HUES6 (cell line): ENCODE data around the gene CDCP1.

Experiments
- H3K27ac ChIP-seq: 2 replicates; pipeline ENCODE4 v1.7.0; 2013; ENCODE audit warnings: low read depth, mild to moderate bottlenecking, low read length, inconsistent platforms
- H3K27me3 ChIP-seq: 2 replicates; pipeline ENCODE4 v1.6.1; 2013; ENCODE audit warnings: low read length; ENCODE audit not compliant: control insufficient read depth, insufficient read depth
- H3K36me3 ChIP-seq: 2 replicates; pipeline ENCODE4 v1.6.1; 2013; ENCODE audit warnings: low read length; ENCODE audit not compliant: control insufficient read depth, insufficient read depth
- H3K4me1 ChIP-seq: 2 replicates; pipeline ENCODE4 v1.6.1; 2013; ENCODE audit warnings: low read length; ENCODE audit not compliant: control insufficient read depth, insufficient read depth
- H3K4me3 ChIP-seq: 2 replicates; pipeline ENCODE4 v1.5.1; 2013; ENCODE audit warnings: low read depth, low read length
- H3K9ac ChIP-seq: one replicate; pipeline ENCODE4 v1.6.1; 2013; ENCODE audit warnings: mild to moderate bottlenecking, low read length
- H3K9me3 ChIP-seq: 2 replicates; pipeline ENCODE4 v1.6.1; 2013; ENCODE audit warnings: low read depth, low read length; ENCODE audit not compliant: control insufficient read depth, insufficient read depth

The CDCP1 gene

DNA sequence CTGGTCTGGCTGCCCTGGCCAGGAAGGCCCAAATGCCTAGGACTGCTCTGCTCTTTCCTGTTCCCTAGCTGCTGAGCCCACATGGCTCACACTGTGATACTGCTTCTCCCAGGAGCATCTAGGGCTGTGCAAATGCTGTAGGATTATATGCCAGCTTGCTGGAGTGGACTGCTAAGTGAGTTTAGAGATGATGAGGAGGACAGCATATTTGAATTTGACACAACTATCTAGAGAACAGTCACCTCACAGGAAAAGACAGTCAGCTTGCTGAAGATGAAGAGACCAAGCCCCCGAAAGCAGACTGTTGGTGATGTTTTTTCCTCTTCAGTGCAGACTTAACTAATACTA lies 80.8 kb downstream of the CDCP1 start:
- Histone ChIP-seq H3K9ac (no peak overlapping the region), H3K27me3 (no peaks in the 10 kb centered on the region; the same call in 1 of the 2 replicates), H3K27ac (no peak overlapping the region), H3K4me1 (peaks cover 7% of the 10 kb centered on the region; the same call in 1 of the 2 replicates), H3K36me3 (no peaks in the 10 kb centered on the region), H3K4me3 (no peak overlapping the region), H3K9me3 (no peaks in the 10 kb centered on the region)

DNA sequence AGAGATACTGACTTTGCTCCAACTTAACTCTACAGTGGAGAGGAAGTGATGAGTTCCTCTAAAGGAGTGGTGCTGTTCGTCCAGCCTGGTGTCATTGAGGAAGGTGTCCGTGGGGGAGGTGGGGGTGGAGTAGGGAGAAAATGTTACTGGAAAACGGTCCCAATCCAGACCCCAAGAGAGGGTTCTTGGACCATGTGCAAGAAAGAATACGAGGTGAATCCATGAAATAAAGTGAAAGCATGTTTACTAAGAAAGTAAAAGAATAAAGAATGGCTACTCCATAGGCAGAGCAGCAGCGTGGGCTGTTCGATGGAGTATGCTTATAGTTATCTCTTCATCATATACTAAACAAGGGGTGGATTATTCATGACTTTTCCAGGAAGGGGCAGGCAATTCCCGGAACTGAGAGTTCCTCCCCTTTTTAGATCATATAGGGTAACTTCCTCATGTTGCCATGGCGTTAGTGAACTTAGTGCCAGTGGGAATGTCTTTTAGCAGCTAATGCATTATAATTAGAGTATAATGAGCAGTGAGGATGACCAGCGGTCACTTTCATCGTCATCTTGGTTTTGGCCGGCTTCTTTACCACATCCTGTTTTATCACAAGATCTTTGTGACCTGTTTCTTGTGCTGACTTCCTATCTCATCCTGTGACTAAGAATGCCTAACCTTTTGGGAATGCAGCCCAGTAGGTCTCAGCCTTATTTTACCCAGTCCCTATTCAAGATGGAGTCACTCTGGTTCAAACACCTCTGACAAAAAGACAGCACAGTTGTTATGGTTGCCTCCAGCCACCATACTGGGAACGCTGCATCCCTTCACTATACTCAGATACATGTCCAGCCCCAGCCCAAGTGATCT lies 81.4 kb downstream of the CDCP1 start:
- Histone ChIP-seq H3K27ac (no peak overlapping the region), H3K9me3 (no peaks in the 10 kb centered on the region), H3K9ac (no peak overlapping the region), H3K4me3 (no peak overlapping the region), H3K27me3 (no peaks in the 10 kb centered on the region; the same call in 1 of the 2 replicates), H3K4me1 (peaks cover 11% of the 10 kb centered on the region), H3K36me3 (no peaks in the 10 kb centered on the region)

DNA sequence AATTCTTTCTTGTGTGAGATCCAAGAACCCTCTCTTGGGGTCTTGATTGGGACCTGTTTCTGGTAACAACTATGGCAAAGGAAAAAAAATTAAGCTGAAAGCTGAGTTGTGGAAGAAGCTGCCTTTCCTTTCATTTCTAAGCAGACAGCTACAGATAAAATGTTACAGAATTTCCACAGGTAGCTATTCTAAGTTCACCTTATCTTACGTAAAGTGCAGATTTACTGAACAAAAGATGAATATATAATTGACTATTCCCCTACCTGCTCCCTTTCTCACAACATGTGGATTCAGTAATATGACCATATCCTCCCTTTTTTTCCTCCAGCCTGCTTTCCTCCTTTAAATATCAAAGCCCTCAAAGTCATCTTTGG lies 83.5 kb downstream of the CDCP1 start:
- no peak overlapping the region for H3K9ac ChIP-seq

DNA sequence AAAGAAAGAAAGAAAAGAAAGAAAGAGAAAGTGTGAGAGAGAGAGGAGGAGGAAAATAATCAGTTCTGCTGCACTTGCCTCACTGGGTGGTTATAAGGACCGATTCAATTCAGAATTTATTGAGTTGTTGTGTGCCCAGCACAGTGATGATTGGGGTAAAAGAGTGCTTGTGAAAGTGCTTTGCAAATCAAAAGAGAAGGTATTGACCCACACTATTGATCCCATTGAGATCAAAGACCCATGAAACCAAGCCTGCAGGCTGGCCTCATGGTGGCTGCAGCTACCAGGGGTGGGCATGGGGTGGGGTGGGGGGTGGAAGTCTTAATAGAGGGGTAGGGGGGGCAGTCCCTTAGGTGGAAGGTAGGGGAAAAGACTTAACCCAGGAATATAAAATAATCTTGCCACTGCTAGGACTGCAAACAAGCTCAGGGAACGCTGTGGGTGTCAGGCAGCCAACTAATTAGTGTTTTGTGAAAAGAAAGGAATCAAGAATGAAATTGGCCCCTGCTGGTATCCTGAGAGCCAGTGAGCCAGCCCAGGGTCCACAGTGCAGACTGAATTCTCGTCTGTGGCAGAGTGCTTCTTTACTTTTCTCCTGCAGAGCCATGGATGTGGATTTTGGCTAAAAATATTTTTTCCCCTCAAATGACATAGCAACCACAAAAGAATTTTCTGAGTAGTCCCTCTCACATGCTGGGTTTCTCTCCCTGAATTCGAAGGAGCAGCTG lies 85.8 kb downstream of the CDCP1 start:
- peaks cover 19% of the 10 kb centered on the region for H3K4me1 ChIP-seq
- H3K4me3 ChIP-seq: no peak overlapping the region
- peak overlapping the region; percentile 16 for H3K9ac ChIP-seq
- H3K36me3 ChIP-seq: no peaks in the 10 kb centered on the region
- H3K27ac ChIP-seq: no peak overlapping the region
- no peaks in the 10 kb centered on the region for H3K9me3 ChIP-seq
- peaks cover 32% of the 10 kb centered on the region for H3K27me3 ChIP-seq

More for the DNA sequence above, 83.5 kb downstream of the CDCP1 start:
- H3K4me1 ChIP-seq: peaks cover 11% of the 10 kb centered on the region
- no peak overlapping the region for H3K27ac ChIP-seq
- H3K36me3 ChIP-seq: no peaks in the 10 kb centered on the region
- H3K27me3 ChIP-seq: peaks cover 15% of the 10 kb centered on the region
- no peaks in the 10 kb centered on the region for H3K9me3 ChIP-seq
- no peak overlapping the region for H3K4me3 ChIP-seq

DNA sequence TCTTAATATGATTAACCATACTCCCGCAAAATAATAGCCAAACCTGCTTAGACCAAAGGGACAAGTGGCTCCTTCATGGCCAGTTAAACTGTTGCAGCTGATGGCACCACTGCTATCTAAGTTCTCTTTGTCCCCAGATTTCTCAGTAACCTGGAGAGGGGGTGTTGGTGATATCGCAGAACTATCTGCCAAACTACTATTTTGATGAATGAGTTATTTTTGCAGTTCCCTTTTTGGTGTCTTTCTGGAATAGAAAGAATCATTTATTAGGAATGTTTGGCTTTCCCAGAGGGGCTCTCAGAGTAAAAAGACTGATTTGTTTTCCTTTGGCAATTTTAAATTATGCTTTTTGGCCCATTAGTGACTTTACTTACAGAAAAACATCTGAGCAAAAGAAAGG lies 87.0 kb downstream of the CDCP1 start:
- Histone ChIP-seq H3K9me3 (no peaks in the 10 kb centered on the region), H3K36me3 (no peaks in the 10 kb centered on the region), H3K4me3 (no peak overlapping the region), H3K27me3 (peaks cover 38% of the 10 kb centered on the region), H3K4me1 (peaks cover 19% of the 10 kb centered on the region), H3K9ac (no peak overlapping the region), H3K27ac (no peak overlapping the region)

DNA sequence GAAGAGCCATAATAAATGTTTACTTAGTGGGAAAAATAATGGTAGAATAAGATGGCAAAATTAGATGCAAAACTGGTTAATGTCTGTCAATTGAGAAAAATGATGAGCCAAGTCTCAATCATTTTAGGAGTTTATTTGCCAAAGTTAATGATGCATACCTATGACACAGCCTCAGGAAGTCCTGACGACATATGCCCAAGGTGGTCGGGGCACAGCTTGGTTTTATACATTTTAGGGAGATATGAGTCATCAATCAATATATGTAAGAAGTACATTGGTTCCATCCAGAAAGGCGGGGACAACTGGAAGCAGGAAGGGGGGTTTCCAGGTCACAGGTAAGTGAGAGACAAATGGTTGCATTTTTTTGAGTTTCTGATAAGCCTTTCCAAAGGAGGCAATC lies 88.6 kb downstream of the CDCP1 start:
- Histone ChIP-seq H3K9me3 (no peaks in the 10 kb centered on the region), H3K4me1 (peaks cover 19% of the 10 kb centered on the region), H3K9ac (no peak overlapping the region), H3K27me3 (peaks cover 38% of the 10 kb centered on the region), H3K36me3 (no peaks in the 10 kb centered on the region), H3K27ac (no peak overlapping the region), H3K4me3 (no peak overlapping the region)

DNA sequence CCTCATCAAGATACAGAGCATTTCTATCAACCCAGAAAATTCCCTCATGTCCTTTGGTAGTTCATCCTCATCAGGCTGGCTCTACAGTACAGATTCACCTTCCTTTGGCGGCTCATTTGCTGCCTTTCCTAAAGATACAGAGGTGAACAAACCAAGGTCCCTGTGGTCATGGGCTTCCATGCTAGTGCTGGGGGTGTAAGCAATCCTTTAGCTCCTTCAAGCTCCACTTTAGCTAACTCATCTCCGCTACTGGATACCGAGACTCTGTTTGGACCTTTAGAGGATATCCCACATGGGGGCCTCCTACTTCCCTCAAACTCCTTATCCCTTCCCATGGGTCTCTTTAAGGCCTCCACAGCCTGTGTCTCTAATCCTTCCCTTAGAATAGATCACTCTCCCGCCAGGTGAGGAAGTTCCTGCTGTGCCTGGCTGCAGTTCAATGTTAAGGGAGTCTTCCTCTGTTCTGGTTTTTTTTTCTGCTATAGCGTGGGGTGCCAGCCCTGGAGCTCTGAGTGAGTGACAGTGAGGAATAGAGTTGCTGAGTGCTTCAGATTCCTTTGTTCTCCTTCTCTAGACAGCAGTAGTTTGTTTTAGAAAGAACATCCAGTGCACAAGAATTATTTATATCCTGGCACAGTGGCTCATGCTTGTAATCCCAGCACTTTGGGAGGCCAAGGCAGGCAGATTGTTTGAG lies 89.4 kb downstream of the CDCP1 start:
- H3K27me3 ChIP-seq: peaks cover 38% of the 10 kb centered on the region
- H3K4me1 ChIP-seq: peaks cover 19% of the 10 kb centered on the region
- no peaks in the 10 kb centered on the region for H3K9me3 ChIP-seq
- no peak overlapping the region for H3K4me3 ChIP-seq
- H3K9ac ChIP-seq: no peak overlapping the region
- H3K36me3 ChIP-seq: no peaks in the 10 kb centered on the region
- H3K27ac ChIP-seq: no peak overlapping the region

DNA sequence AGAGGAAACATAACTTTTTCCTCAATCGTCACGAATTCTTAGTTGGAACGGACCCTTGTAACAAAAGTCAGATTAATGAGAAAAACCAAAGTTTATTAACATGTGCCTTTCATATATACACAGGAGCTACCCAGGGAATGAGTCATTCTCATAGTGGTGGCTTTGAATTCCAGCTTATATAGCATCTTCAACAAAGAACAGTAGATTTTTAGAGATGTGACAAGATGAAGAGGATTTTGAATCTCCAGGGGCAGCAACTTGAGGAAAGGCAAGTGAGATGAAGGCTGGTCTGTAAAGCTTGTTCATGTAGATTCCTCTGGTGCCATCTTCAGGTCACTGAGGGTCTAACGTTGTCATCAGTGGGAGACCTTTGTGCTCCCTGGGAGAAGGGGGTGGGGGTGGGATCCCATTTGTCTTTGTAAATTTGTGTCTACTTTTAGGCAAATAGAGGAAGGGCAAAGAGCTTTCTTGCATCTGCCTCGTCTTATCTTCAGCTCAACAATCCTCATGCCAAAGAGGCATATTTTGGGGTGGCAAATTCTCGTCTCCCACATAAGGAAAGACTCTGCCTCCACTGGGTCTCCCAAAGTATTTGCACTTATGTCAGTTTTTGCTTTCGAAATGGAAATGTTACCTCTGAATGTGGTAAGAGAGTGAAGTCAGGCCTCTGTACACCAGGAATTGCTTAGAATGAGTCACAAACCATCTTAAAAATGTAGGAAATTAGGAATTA lies 90.6 kb downstream of the CDCP1 start:
- H3K4me1 ChIP-seq: peaks cover 15% of the 10 kb centered on the region
- H3K27me3 ChIP-seq: peaks cover 38% of the 10 kb centered on the region
- H3K36me3 ChIP-seq: no peaks in the 10 kb centered on the region
- no peak overlapping the region for H3K27ac ChIP-seq
- no peak overlapping the region for H3K4me3 ChIP-seq
- H3K9me3 ChIP-seq: no peaks in the 10 kb centered on the region
- H3K9ac ChIP-seq: no peak overlapping the region

DNA sequence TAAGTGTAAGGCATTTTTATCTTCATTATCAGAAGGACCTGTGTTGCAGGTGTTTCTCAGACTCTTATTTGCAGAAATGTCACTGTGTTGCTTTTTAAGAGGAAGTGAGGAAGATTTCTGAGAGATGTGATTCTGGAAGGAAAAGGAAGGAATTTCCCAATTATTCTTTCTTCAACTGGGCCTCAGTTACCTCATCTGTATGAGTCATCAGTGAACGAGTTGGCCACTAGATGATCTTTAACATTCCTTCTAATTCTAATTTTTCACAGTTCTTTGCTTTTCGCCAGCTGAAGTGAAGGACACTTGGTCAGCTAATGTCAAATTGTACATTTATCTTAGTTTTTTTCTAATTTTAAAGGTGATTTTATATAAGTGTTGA lies 91.2 kb downstream of the CDCP1 start:
- H3K27me3 ChIP-seq: peaks cover 38% of the 10 kb centered on the region
- no peak overlapping the region for H3K27ac ChIP-seq
- peaks cover 11% of the 10 kb centered on the region for H3K4me1 ChIP-seq
- H3K9me3 ChIP-seq: no peaks in the 10 kb centered on the region
- no peak overlapping the region for H3K4me3 ChIP-seq
- H3K9ac ChIP-seq: no peak overlapping the region
- no peaks in the 10 kb centered on the region for H3K36me3 ChIP-seq

DNA sequence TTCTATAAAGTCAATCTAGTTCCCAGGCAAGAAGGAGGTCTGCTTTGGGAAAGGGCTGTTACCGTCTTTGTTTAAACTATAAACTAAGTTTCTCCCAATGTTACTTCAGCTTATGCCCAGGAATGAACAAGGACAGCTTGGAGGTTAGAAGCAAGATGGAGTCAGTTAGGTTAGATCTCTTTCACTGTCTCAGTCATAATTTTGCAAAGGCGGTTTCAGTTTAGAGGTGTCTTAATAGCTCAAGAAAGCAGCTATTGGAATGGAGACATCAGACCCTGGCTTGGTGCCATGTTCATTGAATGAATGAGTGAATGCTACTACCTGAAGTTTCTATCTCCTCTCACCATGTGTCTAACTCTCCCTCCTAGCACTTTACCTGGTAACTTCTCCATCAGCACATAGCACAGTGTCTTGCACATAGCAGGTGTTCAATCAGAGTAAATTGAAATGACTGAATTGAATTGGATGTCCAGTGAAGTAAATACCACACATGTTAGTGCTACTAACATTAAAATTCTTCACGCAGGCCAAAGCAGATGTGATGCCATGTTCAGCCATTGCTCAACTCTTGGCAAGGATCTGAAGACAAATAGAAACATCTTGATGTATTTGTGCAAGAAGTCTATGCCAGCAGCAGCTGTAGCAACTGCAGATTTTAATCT lies 91.9 kb downstream of the CDCP1 start:
- no peaks in the 10 kb centered on the region for H3K9me3 ChIP-seq
- H3K9ac ChIP-seq: no peak overlapping the region
- H3K36me3 ChIP-seq: no peaks in the 10 kb centered on the region
- no peak overlapping the region for H3K4me3 ChIP-seq
- peaks cover 8% of the 10 kb centered on the region; the same call in 1 of the 2 replicates for H3K4me1 ChIP-seq
- no peak overlapping the region for H3K27ac ChIP-seq
- peaks cover 37% of the 10 kb centered on the region for H3K27me3 ChIP-seq
